NK-92 treated with Interleukin-12 subunit alpha and Interleukin-12 subunit beta, amount 100 ng/mL, for 24 hours (cell line): ENCODE measurements around the gene PDCD1.
"Not testable (repeated sequence)": the region's sequence is repeated elsewhere in the genome, so short reads cannot be mapped to it uniquely, and the experiment has no call there.

Experiments
- DNase-seq: peaks from one replicate; lab custom pipeline; 2025; lab: John Stamatoyannopoulos, UW

PDCD1 gene

GRCh38 chr2:241812730-241813643 lies 45.7 kb downstream of the PDCD1 start:
- DNase-seq = no peak

DNA sequence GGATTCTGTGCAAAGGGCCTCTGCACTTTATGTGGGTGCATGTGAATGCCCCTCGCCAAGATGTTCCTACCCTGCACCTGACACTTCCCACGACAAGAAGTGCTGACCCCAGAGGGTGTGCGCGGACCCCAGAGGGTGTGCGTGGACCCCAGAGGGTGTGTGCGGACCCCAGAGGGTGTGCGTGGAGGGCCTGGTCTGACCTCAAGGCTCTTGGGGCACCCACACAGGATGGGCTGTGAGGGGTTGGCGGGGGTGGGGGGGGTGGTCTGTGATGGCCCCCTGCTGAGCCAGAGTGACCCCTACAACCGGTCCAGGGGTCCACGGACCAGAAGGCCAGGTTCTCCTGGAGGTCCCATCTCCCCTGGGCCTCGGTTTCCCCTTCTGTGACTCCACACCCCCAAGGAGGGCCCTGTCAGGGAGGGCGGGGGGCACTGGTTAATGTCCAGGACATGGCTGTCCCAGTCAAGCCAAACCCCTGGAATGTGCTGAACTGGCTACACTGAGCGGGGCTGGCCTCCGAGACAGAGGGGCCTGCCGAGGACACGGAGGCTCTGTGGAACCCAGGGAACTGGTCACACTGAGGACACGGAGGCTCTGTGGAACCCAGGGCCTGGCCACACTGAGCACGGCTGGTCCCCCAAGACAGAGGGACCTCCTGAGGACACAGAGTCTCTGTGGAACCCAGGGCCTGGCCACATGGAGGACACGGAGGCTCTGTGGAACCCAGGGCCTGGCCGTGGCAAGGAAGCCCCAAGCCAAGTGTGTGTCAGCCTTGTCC lies 46.6 kb downstream of the PDCD1 start:
- no peak for DNase-seq

DNA sequence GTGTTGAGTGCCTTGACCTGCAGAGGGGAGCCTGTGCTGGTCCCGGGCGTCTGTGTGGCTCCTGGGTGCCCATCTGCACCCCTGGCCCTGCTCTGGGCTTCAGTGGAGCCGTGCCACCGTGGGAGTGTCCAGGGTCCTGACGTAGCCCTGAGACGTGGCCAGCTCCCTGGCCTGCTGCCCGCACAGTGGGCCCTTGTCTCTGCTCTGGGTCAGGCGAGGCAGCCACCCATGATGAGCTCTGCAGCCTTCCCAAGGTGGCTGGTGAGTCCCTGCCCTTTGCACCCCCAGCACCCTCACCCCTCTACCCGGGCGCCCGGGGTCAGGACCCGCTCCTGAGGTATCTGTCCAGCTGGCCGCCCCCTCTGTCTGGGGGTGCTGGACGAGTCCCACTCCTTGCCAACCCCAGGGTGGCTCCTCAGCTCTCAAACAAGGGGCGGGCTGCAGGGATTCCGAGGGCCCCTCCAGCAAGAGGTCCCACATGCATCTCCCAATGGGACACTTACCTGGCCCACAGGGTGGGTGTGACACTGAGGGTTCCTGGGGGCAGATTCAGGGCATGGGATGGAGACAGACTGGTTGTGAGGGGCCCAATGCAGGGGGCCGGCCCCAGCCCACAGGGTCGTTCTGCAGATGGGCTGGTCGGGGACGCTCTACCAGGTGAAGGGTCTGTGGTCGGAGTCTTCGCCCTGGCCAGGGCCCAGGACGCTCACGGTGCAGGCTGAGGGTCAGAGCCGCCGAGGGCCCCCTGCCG lies 47.3 kb downstream of the PDCD1 start:
- no peak for DNase-seq

GRCh38 chr2:241810307-241811200 lies 48.1 kb downstream of the PDCD1 start:
- DNase-seq = no peak

GRCh38 chr2:241809383-241810306 lies 49.0 kb downstream of the PDCD1 start:
- DNase-seq = no peak

DNA sequence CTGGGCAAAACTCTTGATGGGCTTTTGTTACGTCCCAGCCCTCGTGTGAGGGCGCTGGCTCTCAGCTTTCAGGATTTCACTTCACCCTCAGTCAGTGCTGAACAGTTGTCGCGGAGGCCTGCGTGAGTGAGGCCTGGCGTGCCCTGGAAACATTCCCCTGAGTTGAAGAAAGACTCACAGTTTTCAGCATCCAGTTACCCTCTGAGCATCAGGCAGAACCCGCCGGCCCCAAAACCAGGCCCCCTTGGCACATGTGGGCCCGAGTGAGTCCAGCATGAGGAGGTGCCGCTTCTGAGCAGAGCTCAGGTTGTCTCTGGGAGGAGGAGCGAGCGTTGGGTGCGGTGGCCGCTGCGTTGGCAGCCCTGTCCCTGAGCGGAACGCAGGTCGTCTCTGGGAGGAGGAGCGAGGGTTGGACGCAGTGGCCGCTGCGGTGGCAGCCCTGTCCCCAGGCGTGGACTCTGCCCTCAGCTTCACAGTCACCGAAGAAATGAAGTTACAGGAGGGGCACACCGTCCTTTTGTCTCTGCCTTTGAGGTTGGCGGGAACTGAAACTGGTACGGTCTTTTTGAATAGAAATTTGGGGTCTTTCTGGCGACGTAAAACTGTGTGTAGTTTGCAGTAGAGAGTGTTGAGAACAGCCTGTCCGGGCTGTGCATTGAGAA lies 49.8 kb downstream of the PDCD1 start, which contains the start of gene NEU4:
Gene NEU4 (plus strand): TSS at position 473 of the 662 bp plus-strand sequence. CDS start 5,292 bp downstream, outside the sequence.
- DNase-seq = no peak

- no peak for DNase-seq
Measured at GRCh38 chr2:241808051-241808720, 50.5 kb downstream of the PDCD1 start.

- not testable (repeated sequence) for DNase-seq
Measured at GRCh38 chr2:241806217-241806616, 52.5 kb downstream of the PDCD1 start.

- no peak for DNase-seq
Measured at GRCh38 chr2:241804326-241805229, 54.1 kb downstream of the PDCD1 start.

DNA sequence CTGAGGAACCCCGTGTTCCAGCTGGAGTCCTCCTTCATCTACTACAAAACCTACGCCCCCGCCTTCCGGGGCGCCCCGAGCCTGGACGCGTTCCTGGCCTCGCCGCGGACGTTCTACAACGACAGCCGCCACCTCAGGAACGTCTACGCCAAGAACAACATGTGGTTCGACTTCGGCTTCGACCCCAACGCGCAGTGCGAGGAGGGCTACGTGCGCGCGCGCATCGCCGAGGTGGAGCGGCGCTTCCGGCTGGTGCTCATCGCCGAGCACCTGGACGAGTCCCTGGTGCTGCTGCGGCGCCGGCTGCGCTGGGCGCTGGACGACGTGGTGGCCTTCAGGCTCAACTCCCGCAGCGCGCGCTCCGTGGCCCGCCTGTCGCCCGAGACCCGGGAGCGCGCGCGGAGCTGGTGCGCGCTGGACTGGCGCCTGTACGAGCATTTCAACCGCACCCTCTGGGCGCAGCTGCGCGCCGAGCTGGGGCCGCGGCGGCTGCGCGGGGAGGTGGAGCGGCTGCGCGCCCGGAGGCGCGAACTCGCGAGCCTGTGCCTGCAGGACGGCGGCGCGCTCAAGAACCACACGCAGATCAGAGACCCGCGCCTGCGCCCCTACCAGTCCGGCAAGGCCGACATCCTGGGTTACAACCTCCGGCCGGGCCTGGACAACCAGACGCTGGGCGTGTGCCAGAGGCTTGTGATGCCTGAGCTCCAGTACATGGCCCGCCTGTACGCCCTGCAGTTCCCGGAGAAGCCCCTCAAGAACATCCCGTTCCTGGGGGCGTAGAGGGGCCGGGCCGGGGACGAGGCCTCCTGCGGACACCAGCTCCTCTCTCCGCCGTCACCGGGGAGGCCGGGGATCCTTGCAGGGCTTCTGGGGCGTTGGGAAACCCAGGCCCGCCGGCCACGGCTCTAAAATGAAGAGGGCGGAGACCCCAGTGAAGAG lies 55.0 kb downstream of the PDCD1 start:
- no peak for DNase-seq

DNA sequence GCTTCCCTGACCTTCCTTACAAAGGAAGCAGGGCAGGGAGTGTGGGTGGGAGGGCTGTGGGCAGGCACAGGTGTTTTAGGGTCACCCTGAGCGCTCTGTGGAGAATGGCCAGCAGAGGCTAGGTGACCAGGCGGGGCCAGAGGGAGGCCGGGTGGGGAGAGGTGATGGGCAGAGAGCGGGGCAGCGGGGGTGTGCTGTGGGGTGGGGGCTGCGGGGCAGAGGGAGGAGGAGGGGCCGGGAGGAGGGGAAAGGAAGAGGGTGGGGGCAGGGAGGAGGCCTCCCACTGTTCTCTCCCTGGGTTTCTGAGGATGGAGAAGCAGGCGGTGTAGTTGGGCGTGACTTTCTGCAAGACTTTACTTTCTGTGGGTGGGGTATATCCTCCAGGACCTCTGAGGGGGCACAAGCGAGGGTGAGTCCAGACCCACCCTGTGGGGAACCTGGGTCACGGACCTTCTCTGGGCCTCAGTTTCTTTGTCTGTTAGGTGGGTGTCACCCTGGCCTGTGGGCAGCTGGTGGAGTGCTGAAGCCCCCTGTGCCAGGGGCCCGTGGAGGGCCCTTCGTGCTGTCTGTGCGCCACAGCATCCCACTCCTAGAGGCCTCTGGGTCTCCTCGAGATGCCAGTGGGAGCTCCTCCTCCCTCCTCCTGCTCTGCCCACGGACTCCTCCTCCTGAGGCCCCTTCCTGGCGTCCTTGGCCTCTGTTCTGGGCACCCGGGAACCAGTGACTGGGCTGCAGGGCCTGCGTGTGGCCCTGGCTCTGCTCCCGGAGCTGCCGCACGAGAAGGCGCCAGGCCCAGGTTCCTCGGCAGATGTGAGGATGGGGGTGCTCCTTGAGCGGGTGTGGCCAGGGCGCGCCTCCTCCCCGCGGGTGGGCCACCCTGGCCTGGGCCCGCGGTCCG lies 56.0 kb downstream of the PDCD1 start:
- no peak for DNase-seq

GRCh38 chr2:241801611-241802420 lies 56.9 kb downstream of the PDCD1 start:
- DNase-seq = no peak

DNA sequence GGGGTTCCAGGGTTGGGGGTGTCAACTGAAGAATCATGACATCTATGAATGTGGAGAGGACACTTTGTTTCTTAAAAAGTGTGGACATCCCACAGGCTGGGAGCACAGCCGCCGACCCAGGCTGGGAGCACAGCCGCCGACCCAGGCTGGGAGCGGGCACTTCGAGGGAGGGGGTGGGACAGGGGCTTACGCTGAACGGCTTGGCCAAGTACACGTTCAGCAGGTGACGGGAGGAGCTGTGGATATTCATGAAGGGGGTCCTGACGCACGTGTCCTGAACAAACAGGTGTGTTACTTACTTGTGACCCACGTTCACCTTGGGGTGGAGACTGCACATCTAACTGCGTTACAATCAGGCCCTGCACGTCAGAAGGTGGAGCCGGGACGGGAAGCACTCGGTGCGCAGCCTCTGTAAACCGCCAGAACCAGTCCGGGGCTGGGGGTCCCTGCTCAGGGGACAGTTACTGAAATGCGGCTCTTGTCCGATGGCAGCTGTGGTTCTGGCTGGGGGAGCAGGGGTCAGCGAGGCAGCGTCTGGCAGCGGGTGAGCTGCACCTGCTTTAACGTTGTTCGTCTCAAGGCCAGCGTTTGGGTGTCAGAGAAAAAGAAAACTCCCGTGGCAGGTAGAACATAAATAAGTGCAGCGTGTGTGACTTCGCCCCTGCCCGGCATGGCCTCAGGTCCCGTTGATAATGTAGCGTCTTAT lies 58.3 kb downstream of the PDCD1 start:
- DNase-seq = not testable (repeated sequence)
